ENCODE results near the gene ZNF680. TPM values are rescaled to one million over a fixed set of nuclear protein-coding genes. Genes with fewer than 3 reads are reported as not detected.

Gene ZNF680
- total and polyA plus RNA-seq, 2 of the 4 experiments (the other 2 are of a cell fraction), result 1.5 to 3.9 TPM

DNA sequence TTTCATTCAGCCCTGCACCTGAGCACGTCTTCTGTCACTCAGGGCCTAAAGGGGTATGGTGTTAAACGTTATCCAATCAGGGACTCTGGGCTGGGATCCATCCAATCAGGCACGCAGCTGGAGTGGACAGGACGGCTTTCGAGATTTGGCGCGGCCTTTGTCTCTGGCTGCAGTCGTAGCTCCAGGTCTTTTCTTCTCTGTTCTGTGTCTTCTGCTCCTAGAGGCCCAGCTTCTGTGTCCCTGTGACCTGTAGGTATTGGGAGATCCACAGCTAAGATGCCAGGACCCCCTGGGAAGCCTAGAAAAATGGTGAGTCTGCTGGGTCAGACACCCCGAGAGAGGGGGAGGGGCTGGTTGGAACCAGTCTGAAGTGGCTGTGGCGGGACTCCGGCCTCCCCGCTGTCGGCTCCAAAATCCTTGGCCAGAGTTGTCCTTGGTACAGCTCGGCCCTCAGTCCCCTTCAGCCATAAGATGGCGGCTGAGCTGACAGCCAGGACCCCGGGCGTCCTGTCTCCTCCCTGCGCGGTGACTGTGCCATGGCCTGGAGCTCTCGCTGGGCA, 11.7 kb upstream of the ZNF680 start:
- Histone ChIP-seq H3K36me3 (ENCODE audit: control insufficient read depth, insufficient read depth, low read length) (no peaks in the 10 kb centered on the region), H2BK5ac (ENCODE audit: low read depth, low read length, poor library complexity, severe bottlenecking) (no peak overlapping the region), H3K56ac (ENCODE audit: extremely low read depth, insufficient read depth, low read length) (no peak overlapping the region), H3K27ac (ENCODE audit: insufficient read depth, low read length) (no peak overlapping the region), H3K14ac (replicated peaks; ENCODE audit: low read depth, low read length) (no peak overlapping the region), H3K9me1 (ENCODE audit: insufficient read depth, low read length) (no peaks in the 10 kb centered on the region), H4K91ac (ENCODE audit: insufficient read depth, low read depth, low read length) (no peak overlapping the region), H3K27me3 (ENCODE audit: control insufficient read depth, insufficient read depth, low read length) (peaks cover 5% of the 10 kb centered on the region; the same call in 1 of the 2 replicates), H3K4me2 (ENCODE audit: low read depth, low read length) (peak overlapping the region; percentile 70), H3K4me1 (ENCODE audit: control insufficient read depth, insufficient read depth, low read length) (0 out of 2 replicates have a peak, but pooled peaks cover 2% of the 10 kb centered on the region), H2AK9ac (replicated peaks; ENCODE audit: low read depth, low read length, poor library complexity) (no peak overlapping the region), H3K4me3 (ENCODE audit: insufficient read depth, low read depth, low read length) (peak overlapping the region; percentile 32), H3K9ac (ENCODE audit: low read depth, low read length) (no peak overlapping the region), H3K9me3 (ENCODE audit: control insufficient read depth, insufficient read depth, low read length) (no peaks in the 10 kb centered on the region), H3K18ac (ENCODE audit: low read depth, low read length) (no peak overlapping the region), H3K79me1 (ENCODE audit: low read depth in 1 of 2, low read length in 2 of 2) (no peaks in the 10 kb centered on the region), H2AFZ (replicated peaks; ENCODE audit: low read length, poor library complexity) (peak overlapping the region; percentile 79), H2BK15ac (ENCODE audit: low read depth, low read length) (no peak overlapping the region), H2BK20ac (ENCODE audit: low read depth, low read length) (no peak overlapping the region), H4K20me1 (ENCODE audit: insufficient read depth, low read length) (no peaks in the 10 kb centered on the region), H4K8ac (ENCODE audit: low read depth in 2 of 2, low read length in 2 of 2) (no peak overlapping the region), H2BK120ac (ENCODE audit: low read depth, low read length) (no peak overlapping the region), H3K4ac (ENCODE audit: low read depth, low read length) (no peak overlapping the region), H2AK5ac (ENCODE audit: low read depth, low read length) (no peak overlapping the region), H3K23ac (ENCODE audit: low read depth, low read length) (no peak overlapping the region), H4K5ac (ENCODE audit: low read depth, low read length) (no peak overlapping the region)
- BruUV-seq (replicated peaks), result no TSS peak
- no peak for TF ChIP-seq BHLHE40 (IDR thresholded peaks at IDR 0.05; ENCODE audit: low read depth, low read length)
- TF ChIP-seq MAFK (IDR thresholded peaks at IDR 0.05; ENCODE audit: low read depth, low read length), result no peak
- no peak for TF ChIP-seq NFE2L2 (IDR thresholded peaks at IDR 0.05; ENCODE audit: low read depth, low read length)
- no peak for TF ChIP-seq FOS (IDR thresholded peaks at IDR 0.05; ENCODE audit: low read depth, low read length)
- TF ChIP-seq CHD1 (IDR thresholded peaks at IDR 0.05; ENCODE audit: low read depth, low read length), result no peak
- TF ChIP-seq MAZ (IDR thresholded peaks at IDR 0.05; ENCODE audit: borderline replicate concordance, low read depth, low read length), result no peak
- TF ChIP-seq, protein P1, sequence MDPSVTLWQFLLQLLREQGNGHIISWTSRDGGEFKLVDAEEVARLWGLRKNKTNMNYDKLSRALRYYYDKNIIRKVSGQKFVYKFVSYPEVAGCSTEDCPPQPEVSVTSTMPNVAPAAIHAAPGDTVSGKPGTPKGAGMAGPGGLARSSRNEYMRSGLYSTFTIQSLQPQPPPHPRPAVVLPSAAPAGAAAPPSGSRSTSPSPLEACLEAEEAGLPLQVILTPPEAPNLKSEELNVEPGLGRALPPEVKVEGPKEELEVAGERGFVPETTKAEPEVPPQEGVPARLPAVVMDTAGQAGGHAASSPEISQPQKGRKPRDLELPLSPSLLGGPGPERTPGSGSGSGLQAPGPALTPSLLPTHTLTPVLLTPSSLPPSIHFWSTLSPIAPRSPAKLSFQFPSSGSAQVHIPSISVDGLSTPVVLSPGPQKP (IDR thresholded peaks at IDR 0.05; ENCODE audit: borderline replicate concordance, low read depth, low read length), result no peak
- no peak for TF ChIP-seq RAD21 (IDR thresholded peaks at IDR 0.05; ENCODE audit: low read length)
- TF ChIP-seq, protein P2, sequence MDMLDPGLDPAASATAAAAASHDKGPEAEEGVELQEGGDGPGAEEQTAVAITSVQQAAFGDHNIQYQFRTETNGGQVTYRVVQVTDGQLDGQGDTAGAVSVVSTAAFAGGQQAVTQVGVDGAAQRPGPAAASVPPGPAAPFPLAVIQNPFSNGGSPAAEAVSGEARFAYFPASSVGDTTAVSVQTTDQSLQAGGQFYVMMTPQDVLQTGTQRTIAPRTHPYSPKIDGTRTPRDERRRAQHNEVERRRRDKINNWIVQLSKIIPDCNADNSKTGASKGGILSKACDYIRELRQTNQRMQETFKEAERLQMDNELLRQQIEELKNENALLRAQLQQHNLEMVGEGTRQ (IDR thresholded peaks at IDR 0.05; ENCODE audit: low read depth, low read length), result no peak
- TF ChIP-seq RCOR1 (IDR thresholded peaks at IDR 0.05; ENCODE audit: insufficient replicate concordance, low read length), result no peak
- no peak for TF ChIP-seq POLR2A (IDR thresholded peaks at IDR 0.05; ENCODE audit: low read depth, low read length)
- TF ChIP-seq RFX5 (IDR thresholded peaks at IDR 0.05; ENCODE audit: low read depth, low read length), result no peak
- no peak for TF ChIP-seq CEBPB (IDR thresholded peaks at IDR 0.05; ENCODE audit: low read depth, low read length)
- no peak for TF ChIP-seq SMC3 (IDR thresholded peaks at IDR 0.05; ENCODE audit: low read depth, low read length)
- TF ChIP-seq, protein P3, sequence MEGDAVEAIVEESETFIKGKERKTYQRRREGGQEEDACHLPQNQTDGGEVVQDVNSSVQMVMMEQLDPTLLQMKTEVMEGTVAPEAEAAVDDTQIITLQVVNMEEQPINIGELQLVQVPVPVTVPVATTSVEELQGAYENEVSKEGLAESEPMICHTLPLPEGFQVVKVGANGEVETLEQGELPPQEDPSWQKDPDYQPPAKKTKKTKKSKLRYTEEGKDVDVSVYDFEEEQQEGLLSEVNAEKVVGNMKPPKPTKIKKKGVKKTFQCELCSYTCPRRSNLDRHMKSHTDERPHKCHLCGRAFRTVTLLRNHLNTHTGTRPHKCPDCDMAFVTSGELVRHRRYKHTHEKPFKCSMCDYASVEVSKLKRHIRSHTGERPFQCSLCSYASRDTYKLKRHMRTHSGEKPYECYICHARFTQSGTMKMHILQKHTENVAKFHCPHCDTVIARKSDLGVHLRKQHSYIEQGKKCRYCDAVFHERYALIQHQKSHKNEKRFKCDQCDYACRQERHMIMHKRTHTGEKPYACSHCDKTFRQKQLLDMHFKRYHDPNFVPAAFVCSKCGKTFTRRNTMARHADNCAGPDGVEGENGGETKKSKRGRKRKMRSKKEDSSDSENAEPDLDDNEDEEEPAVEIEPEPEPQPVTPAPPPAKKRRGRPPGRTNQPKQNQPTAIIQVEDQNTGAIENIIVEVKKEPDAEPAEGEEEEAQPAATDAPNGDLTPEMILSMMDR (conservative IDR thresholded peaks at IDR 0.05; ENCODE audit: low read depth, low read length), result no peak
- no peak for TF ChIP-seq MXI1 (IDR thresholded peaks at IDR 0.05; ENCODE audit: borderline replicate concordance, low read depth, low read length)
- intact Hi-C loops (cut with micrococcal nuclease) (no loop called here), in situ Hi-C loops (cut with MboI; ENCODE audit: low sequenced_read_pairs) (no loop called here), dilution Hi-C loops (cut with HindIII; ENCODE audit: low sequenced_read_pairs, unreplicated experiment) (no loop called here)
- ChIA-PET CTCF (no interaction called here), POLR2A (ENCODE audit: unreplicated experiment) (no interaction called here)
- ATAC-seq (ENCODE audit: low read depth) (peak; percentile 86), DNase-seq (peak; percentile 38)
- 0% methylated on average over 1 of the region's 20 CpGs; no CpG with 5 or more reads in 1 of the 2 experiments for WGBS, 2 experiments (ENCODE audit: extremely low coverage in 2 of 2, insufficient read length in 1 of 2)
